Measurements from ENCODE around the gene MMP20.

The MMP20 gene

GRCh38 chr11:102656528-102656927 lies 31.4 kb upstream of the MMP20 start:
- no peak overlapping the region for H3K4me3 ChIP-seq (ENCODE audit: low read depth, low read length)
- DNase-seq (ENCODE audit: low read depth): no peak
- no peak for TF ChIP-seq CTCF (conservative IDR thresholded peaks at IDR 0.05; ENCODE audit: low read depth, low read length)

- TF ChIP-seq CTCF (conservative IDR thresholded peaks at IDR 0.05; ENCODE audit: low read depth, low read length): no peak
- H3K4me3 ChIP-seq (ENCODE audit: low read depth, low read length): no peak overlapping the region
- DNase-seq (ENCODE audit: low read depth): no peak
Measured at GRCh38 chr11:102655547-102655946, 30.4 kb upstream of the MMP20 start.

GRCh38 chr11:102654761-102655160 lies 29.6 kb upstream of the MMP20 start:
- no peak for DNase-seq (ENCODE audit: low read depth)
- TF ChIP-seq CTCF (conservative IDR thresholded peaks at IDR 0.05; ENCODE audit: low read depth, low read length): no peak
- H3K4me3 ChIP-seq (ENCODE audit: low read depth, low read length): no peak overlapping the region

- no peak for DNase-seq (ENCODE audit: low read depth)
- no peak overlapping the region for H3K4me3 ChIP-seq (ENCODE audit: low read depth, low read length)
- TF ChIP-seq CTCF (conservative IDR thresholded peaks at IDR 0.05; ENCODE audit: low read depth, low read length): no peak
Measured at GRCh38 chr11:102653744-102654291, 28.7 kb upstream of the MMP20 start.

- TF ChIP-seq CTCF (conservative IDR thresholded peaks at IDR 0.05; ENCODE audit: low read depth, low read length): no peak
- H3K4me3 ChIP-seq (ENCODE audit: low read depth, low read length): no peak overlapping the region
- no peak for DNase-seq (ENCODE audit: low read depth)
Measured at GRCh38 chr11:102647430-102647829, 22.3 kb upstream of the MMP20 start.

GRCh38 chr11:102643941-102644340 lies 18.8 kb upstream of the MMP20 start:
- no peak overlapping the region for H3K4me3 ChIP-seq (ENCODE audit: low read depth, low read length)
- no peak for TF ChIP-seq CTCF (conservative IDR thresholded peaks at IDR 0.05; ENCODE audit: low read depth, low read length)
- DNase-seq (ENCODE audit: low read depth): no peak

GRCh38 chr11:102640946-102641345 lies 15.8 kb upstream of the MMP20 start:
- H3K4me3 ChIP-seq (ENCODE audit: low read depth, low read length): no peak overlapping the region
- TF ChIP-seq CTCF (conservative IDR thresholded peaks at IDR 0.05; ENCODE audit: low read depth, low read length): no peak
- no peak for DNase-seq (ENCODE audit: low read depth)

Measured in choroid plexus epithelial cell (primary cell).